ENCODE data around the gene MOGAT2.

MOGAT2 gene

GRCh38 chr11:75737314-75737713 is 19.7 kb downstream of the MOGAT2 start:
- TF ChIP-seq REST (IDR thresholded peaks at IDR 0.05; ENCODE audit: insufficient read depth in 1 of 2, low read depth in 2 of 2, low read length in 2 of 2) (no peak), FOXP2 (optimal IDR thresholded peaks at IDR 0.05; ENCODE audit: borderline replicate concordance, extremely low read depth, extremely low read length, insufficient read depth) (no peak), SIN3A (IDR thresholded peaks at IDR 0.05; ENCODE audit: borderline replicate concordance, insufficient read depth, low read length) (no peak), POLR2AphosphoS5 (IDR thresholded peaks at IDR 0.05; ENCODE audit: low read depth, low read length) (no peak), TAF1 (IDR thresholded peaks at IDR 0.05; ENCODE audit: borderline replicate concordance, insufficient read depth, low read length) (no peak)

GRCh38 chr11:75740681-75741080 is 23.0 kb downstream of the MOGAT2 start:
- TF ChIP-seq REST (IDR thresholded peaks at IDR 0.05; ENCODE audit: insufficient read depth in 1 of 2, low read depth in 2 of 2, low read length in 2 of 2) = no peak
- no peak for TF ChIP-seq TAF1 (IDR thresholded peaks at IDR 0.05; ENCODE audit: borderline replicate concordance, insufficient read depth, low read length)
- TF ChIP-seq SIN3A (IDR thresholded peaks at IDR 0.05; ENCODE audit: borderline replicate concordance, insufficient read depth, low read length) = no peak
- no peak for TF ChIP-seq POLR2AphosphoS5 (IDR thresholded peaks at IDR 0.05; ENCODE audit: low read depth, low read length)
- no peak for TF ChIP-seq FOXP2 (optimal IDR thresholded peaks at IDR 0.05; ENCODE audit: borderline replicate concordance, extremely low read depth, extremely low read length, insufficient read depth)

- TF ChIP-seq REST (IDR thresholded peaks at IDR 0.05; ENCODE audit: insufficient read depth in 1 of 2, low read depth in 2 of 2, low read length in 2 of 2) (no peak), TAF1 (IDR thresholded peaks at IDR 0.05; ENCODE audit: borderline replicate concordance, insufficient read depth, low read length) (no peak), FOXP2 (optimal IDR thresholded peaks at IDR 0.05; ENCODE audit: borderline replicate concordance, extremely low read depth, extremely low read length, insufficient read depth) (no peak), POLR2AphosphoS5 (IDR thresholded peaks at IDR 0.05; ENCODE audit: low read depth, low read length) (no peak), SIN3A (IDR thresholded peaks at IDR 0.05; ENCODE audit: borderline replicate concordance, insufficient read depth, low read length) (no peak)
These were observed 26.3 kb downstream of the MOGAT2 start for GRCh38 chr11:75743711-75744563.

- TF ChIP-seq POLR2AphosphoS5 (IDR thresholded peaks at IDR 0.05; ENCODE audit: low read depth, low read length) (no peak), SIN3A (IDR thresholded peaks at IDR 0.05; ENCODE audit: borderline replicate concordance, insufficient read depth, low read length) (no peak), FOXP2 (optimal IDR thresholded peaks at IDR 0.05; ENCODE audit: borderline replicate concordance, extremely low read depth, extremely low read length, insufficient read depth) (no peak), REST (IDR thresholded peaks at IDR 0.05; ENCODE audit: insufficient read depth in 1 of 2, low read depth in 2 of 2, low read length in 2 of 2) (no peak), TAF1 (IDR thresholded peaks at IDR 0.05; ENCODE audit: borderline replicate concordance, insufficient read depth, low read length) (no peak)
These were observed 28.2 kb downstream of the MOGAT2 start for GRCh38 chr11:75745807-75746206.

Measured in PFSK-1 (cell line).